ENCODE results near the gene OR9A4. TPM values are rescaled to one million over a fixed set of nuclear protein-coding genes. Genes with fewer than 3 reads are reported as not detected.

Gene OR9A4
- total and polyA plus RNA-seq, 10 of the 15 experiments (the other 5 are each of a cell fraction or from before 2014, with no cell fraction given), result not detected

DNA sequence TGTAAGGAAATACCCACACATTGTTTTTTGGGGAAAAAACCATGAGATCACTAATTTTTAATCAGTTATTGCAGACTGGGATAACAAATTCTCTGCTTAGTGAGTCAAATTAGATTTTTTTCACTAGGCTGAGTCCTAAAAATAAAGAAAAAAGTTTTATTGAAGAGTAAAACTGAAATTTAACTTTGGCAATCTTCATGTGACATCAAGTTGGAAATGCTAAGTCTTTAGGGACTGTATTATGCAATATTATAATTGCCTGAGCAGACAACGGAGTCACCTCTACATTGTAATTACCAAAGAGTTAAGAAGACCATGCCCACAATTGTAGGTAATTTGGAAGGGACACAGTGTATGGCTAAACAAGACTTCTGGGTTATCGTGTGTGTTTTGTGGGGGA, 32.8 kb downstream of the OR9A4 start:
- Histone ChIP-seq H3K27ac (ENCODE audit: control insufficient read depth, insufficient read depth) (no peak overlapping the region), H3K9me3 (replicated peaks; ENCODE audit: control insufficient read depth, insufficient read depth, low read length) (no peaks in the 10 kb centered on the region), H4K20me1 (ENCODE audit: control insufficient read depth, insufficient read depth) (no peaks in the 10 kb centered on the region), H3K27me3 (replicated peaks in 1 of 2; ENCODE audit: control insufficient read depth in 2 of 2, insufficient read depth in 2 of 2, low read length in 1 of 2) (no peaks in the 10 kb centered on the region), H3K4me1 (ENCODE audit: control insufficient read depth, insufficient read depth, low read length) (no peaks in the 10 kb centered on the region), H3K4me2 (ENCODE audit: control insufficient read depth, insufficient read depth) (no peak overlapping the region), H3K36me3 (ENCODE audit: control insufficient read depth in 2 of 2, insufficient read depth in 2 of 2, low read length in 1 of 2) (no peaks in the 10 kb centered on the region), H3K4me3 (no peak overlapping the region), H3K9ac (ENCODE audit: control insufficient read depth, insufficient read depth, low read length) (no peak overlapping the region), H2AFZ (ENCODE audit: control insufficient read depth, low read depth, low read length) (no peak overlapping the region), H3K79me2 (ENCODE audit: control insufficient read depth, insufficient read depth, low read length) (no peaks in the 10 kb centered on the region)
- intact Hi-C loops (cut with micrococcal nuclease; ENCODE audit: unreplicated experiment), result no loop called here
- ChIA-PET POLR2A (no interaction called here), SMC1A (ENCODE audit: uncharacterized antibody, unreplicated experiment) (no interaction called here), RAD21 (ENCODE audit: unreplicated experiment) (no interaction called here), CTCF (interaction anchor here (0.6 kb wide), 1 partner anchor 342 kb away, joined by 4 read pairs; no protein-coding TSS in a partner anchor)
- DNase-seq (ENCODE audit: low read depth, low spot score), result no peak
- in situ Hi-C loops (cut with MboI), result no loop called here
- no peak for FAIRE-seq
- BruUV-seq (replicated peaks), result no TSS peak
- TF ChIP-seq ZSCAN29 (IDR thresholded peaks at IDR 0.05) (no peak), IKZF2 (IDR thresholded peaks at IDR 0.05) (no peak), CBX3 (IDR thresholded peaks at IDR 0.05; ENCODE audit: borderline replicate concordance, low read depth) (no peak), TCF12 (IDR thresholded peaks at IDR 0.05; ENCODE audit: low read depth, low read length) (no peak), BRCA1 (IDR thresholded peaks at IDR 0.05; ENCODE audit: low read depth, low read length) (no peak), CREM (IDR thresholded peaks at IDR 0.05; ENCODE audit: low read depth) (no peak), BACH1 (IDR thresholded peaks at IDR 0.05; ENCODE audit: borderline replicate concordance) (no peak), RUNX3 (IDR thresholded peaks at IDR 0.05; ENCODE audit: low read length) (no peak)
- TF ChIP-seq, protein P1, sequence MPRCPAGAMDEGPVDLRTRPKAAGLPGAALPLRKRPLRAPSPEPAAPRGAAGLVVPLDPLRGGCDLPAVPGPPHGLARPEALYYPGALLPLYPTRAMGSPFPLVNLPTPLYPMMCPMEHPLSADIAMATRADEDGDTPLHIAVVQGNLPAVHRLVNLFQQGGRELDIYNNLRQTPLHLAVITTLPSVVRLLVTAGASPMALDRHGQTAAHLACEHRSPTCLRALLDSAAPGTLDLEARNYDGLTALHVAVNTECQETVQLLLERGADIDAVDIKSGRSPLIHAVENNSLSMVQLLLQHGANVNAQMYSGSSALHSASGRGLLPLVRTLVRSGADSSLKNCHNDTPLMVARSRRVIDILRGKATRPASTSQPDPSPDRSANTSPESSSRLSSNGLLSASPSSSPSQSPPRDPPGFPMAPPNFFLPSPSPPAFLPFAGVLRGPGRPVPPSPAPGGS (IDR thresholded peaks at IDR 0.05; ENCODE audit: borderline replicate concordance, insufficient read depth, low read depth, low read length, poor library complexity, severe bottlenecking), result no peak
- TF ChIP-seq, protein P2, sequence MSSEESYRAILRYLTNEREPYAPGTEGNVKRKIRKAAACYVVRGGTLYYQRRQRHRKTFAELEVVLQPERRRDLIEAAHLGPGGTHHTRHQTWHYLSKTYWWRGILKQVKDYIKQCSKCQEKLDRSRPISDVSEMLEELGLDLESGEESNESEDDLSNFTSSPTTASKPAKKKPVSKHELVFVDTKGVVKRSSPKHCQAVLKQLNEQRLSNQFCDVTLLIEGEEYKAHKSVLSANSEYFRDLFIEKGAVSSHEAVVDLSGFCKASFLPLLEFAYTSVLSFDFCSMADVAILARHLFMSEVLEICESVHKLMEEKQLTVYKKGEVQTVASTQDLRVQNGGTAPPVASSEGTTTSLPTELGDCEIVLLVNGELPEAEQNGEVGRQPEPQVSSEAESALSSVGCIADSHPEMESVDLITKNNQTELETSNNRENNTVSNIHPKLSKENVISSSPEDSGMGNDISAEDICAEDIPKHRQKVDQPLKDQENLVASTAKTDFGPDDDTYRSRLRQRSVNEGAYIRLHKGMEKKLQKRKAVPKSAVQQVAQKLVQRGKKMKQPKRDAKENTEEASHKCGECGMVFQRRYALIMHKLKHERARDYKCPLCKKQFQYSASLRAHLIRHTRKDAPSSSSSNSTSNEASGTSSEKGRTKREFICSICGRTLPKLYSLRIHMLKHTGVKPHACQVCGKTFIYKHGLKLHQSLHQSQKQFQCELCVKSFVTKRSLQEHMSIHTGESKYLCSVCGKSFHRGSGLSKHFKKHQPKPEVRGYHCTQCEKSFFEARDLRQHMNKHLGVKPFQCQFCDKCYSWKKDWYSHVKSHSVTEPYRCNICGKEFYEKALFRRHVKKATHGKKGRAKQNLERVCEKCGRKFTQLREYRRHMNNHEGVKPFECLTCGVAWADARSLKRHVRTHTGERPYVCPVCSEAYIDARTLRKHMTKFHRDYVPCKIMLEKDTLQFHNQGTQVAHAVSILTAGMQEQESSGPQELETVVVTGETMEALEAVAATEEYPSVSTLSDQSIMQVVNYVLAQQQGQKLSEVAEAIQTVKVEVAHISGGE (CRISPR knock-in tag; IDR thresholded peaks at IDR 0.05), result no peak
- 50% methylated on average over 2 of the region's 2 CpGs for WGBS (ENCODE audit: insufficient coverage, insufficient replicate concordance, low lambda C conversion rate, missing lambda C conversion rate)
- ATAC-seq, result no peak

Data from GM12878 (cell line).